ENCODE measurements around the gene PTPN11.
"Not testable (repeated sequence)": the region's sequence is repeated elsewhere in the genome, so short reads cannot be mapped to it uniquely, and the experiment has no call there.

PTPN11 gene

DNA sequence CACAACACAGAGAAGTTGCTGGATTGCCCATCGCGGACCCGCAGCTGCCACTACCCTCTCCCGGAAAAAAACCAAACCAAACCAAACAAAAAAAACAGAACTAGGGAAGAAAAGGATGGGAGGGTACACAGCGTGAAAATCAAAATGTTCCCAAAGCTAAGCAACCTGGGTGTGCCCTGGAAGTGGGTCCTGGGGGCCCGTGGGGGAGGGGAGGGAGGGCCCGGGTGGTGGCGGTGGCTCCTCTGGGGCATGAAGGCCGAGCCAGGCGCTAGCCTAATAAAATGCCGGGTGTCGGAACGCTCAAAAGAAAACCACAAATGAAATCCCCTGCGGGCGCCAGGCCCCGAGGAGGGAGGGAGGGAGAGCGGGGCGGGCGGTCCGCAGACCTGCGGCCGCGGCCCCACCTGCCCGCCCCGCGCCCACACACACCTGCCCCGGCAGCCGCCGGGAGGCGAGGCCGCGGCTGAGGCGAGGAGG, 37.3 kb upstream of the PTPN11 start:
- TF ChIP-seq, protein P1, sequence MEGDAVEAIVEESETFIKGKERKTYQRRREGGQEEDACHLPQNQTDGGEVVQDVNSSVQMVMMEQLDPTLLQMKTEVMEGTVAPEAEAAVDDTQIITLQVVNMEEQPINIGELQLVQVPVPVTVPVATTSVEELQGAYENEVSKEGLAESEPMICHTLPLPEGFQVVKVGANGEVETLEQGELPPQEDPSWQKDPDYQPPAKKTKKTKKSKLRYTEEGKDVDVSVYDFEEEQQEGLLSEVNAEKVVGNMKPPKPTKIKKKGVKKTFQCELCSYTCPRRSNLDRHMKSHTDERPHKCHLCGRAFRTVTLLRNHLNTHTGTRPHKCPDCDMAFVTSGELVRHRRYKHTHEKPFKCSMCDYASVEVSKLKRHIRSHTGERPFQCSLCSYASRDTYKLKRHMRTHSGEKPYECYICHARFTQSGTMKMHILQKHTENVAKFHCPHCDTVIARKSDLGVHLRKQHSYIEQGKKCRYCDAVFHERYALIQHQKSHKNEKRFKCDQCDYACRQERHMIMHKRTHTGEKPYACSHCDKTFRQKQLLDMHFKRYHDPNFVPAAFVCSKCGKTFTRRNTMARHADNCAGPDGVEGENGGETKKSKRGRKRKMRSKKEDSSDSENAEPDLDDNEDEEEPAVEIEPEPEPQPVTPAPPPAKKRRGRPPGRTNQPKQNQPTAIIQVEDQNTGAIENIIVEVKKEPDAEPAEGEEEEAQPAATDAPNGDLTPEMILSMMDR (IDR thresholded peaks at IDR 0.05; ENCODE audit: low read depth, low read length, missing control alignments): no peak
- peak overlapping the region; percentile 80 for H3K4me3 ChIP-seq (ENCODE audit: low read depth, low read length)
- DNase-seq (ENCODE audit: low read depth): no peak

DNA sequence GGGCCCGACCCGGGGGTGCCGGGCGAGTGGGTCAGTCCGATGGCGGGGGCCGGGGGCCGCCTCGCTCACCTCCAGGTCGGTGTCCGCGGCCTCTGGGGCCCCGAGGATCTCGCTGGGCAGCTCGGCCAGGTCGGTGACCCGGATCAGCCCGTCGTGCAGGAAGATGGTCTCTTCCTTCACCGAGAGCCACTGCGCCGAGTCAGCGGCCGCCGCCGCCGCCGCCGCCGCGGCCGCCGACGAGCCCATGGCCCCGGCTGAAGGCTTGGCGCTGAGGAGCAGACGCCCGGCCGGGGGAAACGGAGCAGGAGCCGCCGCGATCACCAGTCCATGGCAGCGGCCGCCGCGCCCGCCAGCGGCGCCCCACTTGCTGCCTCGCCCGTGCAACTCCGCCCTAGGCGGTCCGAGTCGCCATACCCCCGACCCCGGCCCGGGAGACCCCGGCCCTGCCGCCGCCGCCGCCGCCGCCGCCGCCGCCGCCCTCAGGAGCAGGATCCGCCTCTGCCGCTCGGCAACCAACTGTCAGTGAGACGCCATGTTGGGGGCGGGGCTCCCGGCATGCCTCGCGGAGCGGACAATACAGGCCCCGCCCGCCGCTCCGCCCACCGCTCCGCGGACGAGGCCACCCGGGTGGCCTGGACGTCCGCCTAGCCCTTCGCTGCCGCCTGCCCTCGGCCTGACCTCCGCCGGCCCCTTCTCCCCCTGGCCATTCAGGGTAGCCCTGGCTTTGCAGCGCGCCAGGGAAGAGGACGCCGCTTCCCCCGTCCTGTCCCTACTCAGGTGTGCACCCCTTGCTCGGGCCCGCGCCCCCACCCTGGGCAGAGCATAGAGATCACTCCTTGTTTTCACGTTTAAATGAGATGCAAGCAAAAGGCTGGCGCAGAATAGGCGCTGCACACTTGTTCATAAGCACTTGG, 36.6 kb upstream of the PTPN11 start, which contains the start of gene HECTD4:
Gene HECTD4 (minus strand): TSS at position 549 of the 914 bp plus-strand sequence. CDS start 303 bp downstream, at position 246.
- TF ChIP-seq, protein P1 (IDR thresholded peaks at IDR 0.05; ENCODE audit: low read depth, low read length, missing control alignments): no peak
- peak within 1 kb of the TSS; percentile 80 for H3K4me3 ChIP-seq (ENCODE audit: low read depth, low read length)
- peak; percentile 47 for DNase-seq (ENCODE audit: low read depth)

GRCh38 chr12:112382866-112383265, 35.9 kb upstream of the PTPN11 start:
- H3K4me3 ChIP-seq (ENCODE audit: low read depth, low read length): peak overlapping the region; percentile 80; the same call in 1 of the 2 replicates
- DNase-seq (ENCODE audit: low read depth): no peak
- TF ChIP-seq, protein P1 (IDR thresholded peaks at IDR 0.05; ENCODE audit: low read depth, low read length, missing control alignments): no peak

- H3K4me3 ChIP-seq (ENCODE audit: low read depth, low read length): no peak overlapping the region
- DNase-seq (ENCODE audit: low read depth): no peak
- TF ChIP-seq, protein P1 (IDR thresholded peaks at IDR 0.05; ENCODE audit: low read depth, low read length, missing control alignments): no peak
Measured at GRCh38 chr12:112386726-112387125, 32.0 kb upstream of the PTPN11 start.

DNA sequence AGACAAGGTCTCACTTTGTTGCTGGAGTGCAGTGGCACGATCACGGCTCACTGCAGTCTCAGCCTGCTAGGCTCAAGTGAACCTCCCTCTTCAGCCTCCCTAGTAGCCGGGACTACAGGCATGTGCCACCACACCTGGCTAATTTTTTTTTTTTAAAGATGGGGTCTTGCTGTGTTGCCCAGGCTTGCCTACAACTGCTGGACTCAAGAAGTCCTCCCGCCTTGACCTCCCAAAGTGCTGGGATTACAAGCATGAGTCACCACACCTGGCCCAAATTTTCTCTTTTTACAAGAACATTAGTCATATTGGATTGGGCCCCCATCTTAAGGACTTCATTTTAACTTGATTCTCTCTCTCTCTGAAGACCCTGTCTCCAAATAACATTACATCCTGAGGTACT, 29.5 kb upstream of the PTPN11 start:
- H3K4me3 ChIP-seq (ENCODE audit: low read depth, low read length): no peak overlapping the region
- TF ChIP-seq, protein P1 (IDR thresholded peaks at IDR 0.05; ENCODE audit: low read depth, low read length, missing control alignments): no peak
- DNase-seq (ENCODE audit: low read depth): no peak

DNA sequence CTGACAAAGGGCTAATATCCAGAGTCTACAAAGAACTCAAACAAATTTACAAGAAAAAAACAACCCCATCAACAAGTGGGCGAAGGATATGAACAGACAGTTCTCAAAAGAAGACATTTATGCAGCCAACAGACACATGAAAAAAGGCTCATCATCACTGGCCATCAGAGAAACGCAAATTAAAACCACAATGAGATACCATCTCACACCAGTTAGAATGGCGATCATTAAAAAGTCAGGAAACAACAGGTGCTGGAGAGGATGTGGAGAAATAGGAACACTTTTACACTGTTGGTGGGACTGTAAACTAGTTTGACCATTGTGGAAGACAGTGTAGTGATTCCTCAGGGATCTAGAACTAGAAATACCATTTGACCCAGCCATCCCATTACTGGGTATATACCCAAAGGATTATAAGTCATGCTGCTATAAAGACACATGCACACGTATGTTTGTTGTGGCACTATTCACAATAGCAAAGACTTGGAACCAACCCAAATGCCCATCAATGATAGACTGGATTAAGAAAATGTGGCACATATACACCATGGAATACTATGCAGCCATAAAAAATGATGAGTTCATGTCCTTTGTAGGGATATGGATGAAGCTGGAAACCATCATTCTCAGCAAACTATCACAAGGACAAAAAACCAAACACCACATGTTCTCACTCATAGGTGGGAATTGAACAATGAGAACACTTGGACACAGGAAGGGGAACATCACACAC, 28.7 kb upstream of the PTPN11 start:
- H3K4me3 ChIP-seq (ENCODE audit: low read depth, low read length); DNase-seq (ENCODE audit: low read depth): not testable (repeated sequence)

GRCh38 chr12:112393328-112393727, 25.4 kb upstream of the PTPN11 start:
- no peak overlapping the region for H3K4me3 ChIP-seq (ENCODE audit: low read depth, low read length)
- DNase-seq (ENCODE audit: low read depth): no peak
- TF ChIP-seq, protein P1 (IDR thresholded peaks at IDR 0.05; ENCODE audit: low read depth, low read length, missing control alignments): no peak

All from GM12864 (cell line).